NCI-H526 treated with DMSO at 0.1 percent for 48 hours (cell line): ENCODE results near the gene SLC38A5.
"Not testable (repeated sequence)": the region's sequence is repeated elsewhere in the genome, so short reads cannot be mapped to it uniquely, and the experiment has no call there.

Experiments used
- DNase-seq: peaks from one replicate; lab custom pipeline; 2025; lab: John Stamatoyannopoulos, UW

Gene SLC38A5

GRCh38 chrX:48468693-48469691 lies 1.1 kb downstream of the SLC38A5 start:
- no peak for DNase-seq

- DNase-seq, result no peak
These were observed 1.8 kb downstream of the SLC38A5 start for GRCh38 chrX:48468247-48468671.

GRCh38 chrX:48467281-48467761 lies 2.7 kb downstream of the SLC38A5 start:
- DNase-seq, result no peak

- DNase-seq, result no peak
These were observed 3.4 kb downstream of the SLC38A5 start for GRCh38 chrX:48466696-48467095.

GRCh38 chrX:48465336-48465933 lies 4.6 kb downstream of the SLC38A5 start:
- DNase-seq, result no peak

- DNase-seq, result no peak
These were observed 8.2 kb downstream of the SLC38A5 start for GRCh38 chrX:48461830-48462229.

- DNase-seq, result no peak
These were observed 9.5 kb downstream of the SLC38A5 start for GRCh38 chrX:48460606-48461005.

GRCh38 chrX:48460031-48460430 lies 10.0 kb downstream of the SLC38A5 start:
- DNase-seq, result no peak

GRCh38 chrX:48459483-48459882 lies 10.6 kb downstream of the SLC38A5 start:
- DNase-seq, result no peak

GRCh38 chrX:48458711-48459110 lies 11.3 kb downstream of the SLC38A5 start:
- no peak for DNase-seq

- DNase-seq, result no peak
These were observed 13.3 kb downstream of the SLC38A5 start for GRCh38 chrX:48456628-48457331.

- DNase-seq, result no peak
These were observed 18.4 kb downstream of the SLC38A5 start for GRCh38 chrX:48451708-48452107.

GRCh38 chrX:48450076-48450475 lies 20.0 kb downstream of the SLC38A5 start:
- DNase-seq, result no peak

GRCh38 chrX:48447201-48447600 lies 22.9 kb downstream of the SLC38A5 start:
- not testable (repeated sequence) for DNase-seq

GRCh38 chrX:48433713-48434112 lies 36.3 kb downstream of the SLC38A5 start:
- DNase-seq, result not testable (repeated sequence)

GRCh38 chrX:48430166-48430565 lies 39.9 kb downstream of the SLC38A5 start:
- not testable (repeated sequence) for DNase-seq

GRCh38 chrX:48429606-48430005 lies 40.5 kb downstream of the SLC38A5 start:
- not testable (repeated sequence) for DNase-seq

GRCh38 chrX:48427027-48427716 lies 42.9 kb downstream of the SLC38A5 start:
- DNase-seq, result not testable (repeated sequence)

- DNase-seq, result not testable (repeated sequence)
These were observed 58.2 kb downstream of the SLC38A5 start, which contains the start of gene SSX4B for GRCh38 chrX:48411860-48412259. TSS of gene SSX4B (minus strand) at chrX:48411960. CDS start at chrX:48411372, 588 bp downstream.
